ENCODE measurements around the gene POU3F3. TPM values are rescaled to one million over a fixed set of nuclear protein-coding genes. Genes with fewer than 3 reads are reported as not detected.

Gene POU3F3
- polyA plus RNA-seq, 3 donors = not detected

- H3K36me3 Mint-ChIP-seq = no peaks in the 10 kb centered on the region
- TF ChIP-seq CTCF (IDR thresholded peaks at IDR 0.05) = no peak
- no peak overlapping the region for H3K27ac Mint-ChIP-seq
- H3K4me3 ChIP-seq (replicated peaks in 1 of 3; ENCODE audit: low read depth in 2 of 3, low read length in 3 of 3) = no peak overlapping the region
- no peaks in the 10 kb centered on the region for H3K36me3 ChIP-seq (replicated peaks in 1 of 2; ENCODE audit: control insufficient read depth in 1 of 2, insufficient read depth in 2 of 2, low read length in 2 of 2)
- peaks cover 9 to 27% of the 10 kb centered on the region in 2 donors for H3K27me3 ChIP-seq (ENCODE audit: control insufficient read depth in 2 of 2, insufficient read depth in 2 of 2, low read length in 2 of 2)
- no peak overlapping the region for H3K9ac ChIP-seq (ENCODE audit: insufficient read depth, low read length, poor library complexity, severe bottlenecking)
- H4K20me1 ChIP-seq (ENCODE audit: insufficient read depth, low read length) = no peaks in the 10 kb centered on the region
- peaks cover 0 to 2% (median 0%) of the 10 kb centered on the region in 7 donors for H3K9me3 Mint-ChIP-seq
- no peak overlapping the region for H3K4me3 Mint-ChIP-seq
- H3K4me2 ChIP-seq (replicated peaks; ENCODE audit: extremely low read depth, low read length, poor library complexity, severe bottlenecking) = no peak overlapping the region
- H3K27me3 Mint-ChIP-seq (ENCODE audit: low read depth in 3 of 3) = peaks cover 18 to 30% (median 28%) of the 10 kb centered on the region in 3 donors
- no peaks in the 10 kb centered on the region for H3K79me2 ChIP-seq (ENCODE audit: insufficient read depth, low read length)
- no CpG with 5 or more reads among the region's 3 CpGs for WGBS (ENCODE audit: insufficient coverage)
- no peaks in the 10 kb centered on the region for H3K4me1 ChIP-seq (ENCODE audit: control insufficient read depth in 1 of 2, insufficient read depth in 2 of 2, low read length in 2 of 2)
- intact Hi-C loops (cut with micrococcal nuclease) = no loop called here
- H2AFZ ChIP-seq (ENCODE audit: insufficient read depth, low read depth, low read length, poor library complexity, severe bottlenecking) = no peak overlapping the region
- DNase-seq = no peak
- no peaks in the 10 kb centered on the region for H3K9me3 ChIP-seq (replicated peaks in 1 of 2; ENCODE audit: control insufficient read depth in 1 of 2, insufficient read depth in 1 of 2, low read length in 2 of 2)
- no peaks in the 10 kb centered on the region for H3K4me1 Mint-ChIP-seq
- no peak overlapping the region for H3K27ac ChIP-seq (ENCODE audit: low read depth in 1 of 2, low read length in 2 of 2)
Measured at GRCh38 chr2:104836265-104836664, 17.6 kb upstream of the POU3F3 start.

- no peaks in the 10 kb centered on the region for H3K4me1 ChIP-seq (ENCODE audit: control insufficient read depth in 1 of 2, insufficient read depth in 2 of 2, low read length in 2 of 2)
- peaks cover 0 to 2% of the 10 kb centered on the region in 2 donors for H3K9me3 ChIP-seq (replicated peaks in 1 of 2; ENCODE audit: control insufficient read depth in 1 of 2, insufficient read depth in 1 of 2, low read length in 2 of 2)
- H3K27ac ChIP-seq (ENCODE audit: low read depth in 1 of 2, low read length in 2 of 2) = no peak overlapping the region
- Mint-ChIP-seq H3K9me3 (peaks cover 0 to 2% (median 0%) of the 10 kb centered on the region in 7 donors), H3K27ac (no peak overlapping the region), H3K36me3 (no peaks in the 10 kb centered on the region), H3K4me3 (no peak overlapping the region), H3K4me1 (no peaks in the 10 kb centered on the region), H3K27me3 (ENCODE audit: low read depth in 3 of 3) (peaks cover 21 to 36% (median 33%) of the 10 kb centered on the region in 3 donors)
- peaks cover 14 to 32% of the 10 kb centered on the region in 2 donors for H3K27me3 ChIP-seq (ENCODE audit: control insufficient read depth in 2 of 2, insufficient read depth in 2 of 2, low read length in 2 of 2)
- TF ChIP-seq CTCF (IDR thresholded peaks at IDR 0.05) = no peak
- no CpG with 5 or more reads among the region's 1 CpG for WGBS (ENCODE audit: insufficient coverage)
- no peaks in the 10 kb centered on the region for H4K20me1 ChIP-seq (ENCODE audit: insufficient read depth, low read length)
- H3K4me3 ChIP-seq (replicated peaks in 1 of 3; ENCODE audit: low read depth in 2 of 3, low read length in 3 of 3) = no peak overlapping the region
- DNase-seq = no peak
- no peak overlapping the region for H2AFZ ChIP-seq (ENCODE audit: insufficient read depth, low read depth, low read length, poor library complexity, severe bottlenecking)
- intact Hi-C loops (cut with micrococcal nuclease) = no loop called here
- no peaks in the 10 kb centered on the region for H3K36me3 ChIP-seq (replicated peaks in 1 of 2; ENCODE audit: control insufficient read depth in 1 of 2, insufficient read depth in 2 of 2, low read length in 2 of 2)
- H3K79me2 ChIP-seq (ENCODE audit: insufficient read depth, low read length) = no peaks in the 10 kb centered on the region
- no peak overlapping the region for H3K4me2 ChIP-seq (replicated peaks; ENCODE audit: extremely low read depth, low read length, poor library complexity, severe bottlenecking)
- no peak overlapping the region for H3K9ac ChIP-seq (ENCODE audit: insufficient read depth, low read length, poor library complexity, severe bottlenecking)
Measured at GRCh38 chr2:104836841-104837240, 17.1 kb upstream of the POU3F3 start.
